GM21515 (cell line): ENCODE data around the gene ENDOU.
A peak's percentile ranks its signal among the peaks of the same experiment; 100 is the strongest.

Source experiments
- ATAC-seq: cut with Tn5 transposase; IDR thresholded peaks from one replicate; pipeline ENCODE4 v1.9.1; 2021; ENCODE audit not compliant: unreplicated experiment

The ENDOU gene

GRCh38 chr12:47722941-47723631 lies 2.2 kb downstream of the ENDOU start:
- ATAC-seq: no peak

- ATAC-seq: no peak
Measured at GRCh38 chr12:47722136-47722834, 3.0 kb downstream of the ENDOU start.

- no peak for ATAC-seq
Measured at GRCh38 chr12:47721431-47721973, 3.8 kb downstream of the ENDOU start.

GRCh38 chr12:47718531-47718930 lies 6.8 kb downstream of the ENDOU start:
- no peak for ATAC-seq

- no peak for ATAC-seq
Measured at GRCh38 chr12:47717443-47718193, 7.7 kb downstream of the ENDOU start.

GRCh38 chr12:47717046-47717442 lies 8.2 kb downstream of the ENDOU start:
- no peak for ATAC-seq

- ATAC-seq: no peak
Measured at GRCh38 chr12:47715877-47716548, 9.3 kb downstream of the ENDOU start.

GRCh38 chr12:47715393-47715876 lies 9.9 kb downstream of the ENDOU start:
- peak; percentile 71 for ATAC-seq

GRCh38 chr12:47714826-47715386 lies 10.4 kb downstream of the ENDOU start:
- ATAC-seq: no peak

- no peak for ATAC-seq
Measured at GRCh38 chr12:47712171-47712570, 13.1 kb downstream of the ENDOU start.

GRCh38 chr12:47711448-47711847 lies 13.8 kb downstream of the ENDOU start:
- no peak for ATAC-seq

- ATAC-seq: no peak
Measured at GRCh38 chr12:47710278-47710677, 15.0 kb downstream of the ENDOU start.

- ATAC-seq: no peak
Measured at GRCh38 chr12:47709671-47710070, 15.6 kb downstream of the ENDOU start.

- ATAC-seq: no peak
Measured at GRCh38 chr12:47709237-47709636, 16.1 kb downstream of the ENDOU start.

- ATAC-seq: no peak
Measured at GRCh38 chr12:47707905-47708543, 17.3 kb downstream of the ENDOU start.

- ATAC-seq: no peak
Measured at GRCh38 chr12:47707355-47707754, 17.9 kb downstream of the ENDOU start.

GRCh38 chr12:47705566-47706425 lies 19.5 kb downstream of the ENDOU start, which contains the start of gene RPAP3:
Gene RPAP3 (minus strand): TSS chr12:47706030. CDS start chr12:47702840, 3,190 bp downstream.
- ATAC-seq: peak; percentile 84

GRCh38 chr12:47705229-47705565 lies 20.1 kb downstream of the ENDOU start:
- no peak for ATAC-seq

- ATAC-seq: no peak
Measured at GRCh38 chr12:47704719-47705118, 20.6 kb downstream of the ENDOU start.
